IMR-90 (cell line): Measurements from ENCODE around the gene LIMS2. TPM values are rescaled to one million over a fixed set of nuclear protein-coding genes. Genes with fewer than 3 reads are reported as not detected.

Source experiments
- ATAC-seq: fragments of 200-7000 bp; cut with Tn5 transposase; 2 replicates; pipeline ENCODE4 v1.9.1; 2020; ENCODE audit warnings: low read depth, mild to moderate bottlenecking, moderate library complexity
- BruUV-seq: library from RNA; stranded (reverse); fragments of 400-500 nt; replicated peaks from 2 replicates; lab custom pipeline; 2021; lab: Mats Ljungman, UMichigan
- CTCF ChIA-PET: fragments of 300-600 bp; formaldehyde crosslinking; extraction: SDS; loops from one replicate; lab custom pipeline; 2021; ENCODE audit warnings: antibody characterized with exemption; lab: Yijun Ruan, JAX
- POLR2A ChIA-PET: fragments of 300-600 bp; sonication (Branson Sonifier 250); formaldehyde crosslinking; loops from one replicate; lab custom pipeline; 2022; ENCODE audit warnings: antibody characterized with exemption; ENCODE audit not compliant: unreplicated experiment; lab: Charles Lee
- DNase-seq: peaks from one replicate; pipeline ENCODE4 v3.0.0; 2013
- H2AFZ ChIP-seq: replicated peaks from 2 replicates; pipeline ENCODE3; 2013; ENCODE audit warnings: low read length, mild to moderate bottlenecking; ENCODE audit not compliant: poor library complexity
- H2AK5ac ChIP-seq: 2 replicates; pipeline ENCODE4 v1.6.1; 2013; ENCODE audit warnings: low read depth, low read length, inconsistent platforms
- H2AK9ac ChIP-seq: replicated peaks from 2 replicates; pipeline ENCODE3; 2013; ENCODE audit warnings: mild to moderate bottlenecking, low read depth, low read length, moderate library complexity; ENCODE audit not compliant: poor library complexity
- H2BK120ac ChIP-seq: 2 replicates; pipeline ENCODE4 v1.6.1; 2013; ENCODE audit warnings: low read depth, low read length, inconsistent platforms
- H2BK15ac ChIP-seq: 3 replicates; pipeline ENCODE4 v1.6.1; 2013; ENCODE audit warnings: low read depth, low read length, inconsistent platforms
- H2BK20ac ChIP-seq: 2 replicates; pipeline ENCODE4 v1.6.1; 2013; ENCODE audit warnings: low read depth, mild to moderate bottlenecking, inconsistent platforms, low read length, moderate library complexity
- H2BK5ac ChIP-seq: 2 replicates; pipeline ENCODE4 v1.6.1; 2013; ENCODE audit warnings: mild to moderate bottlenecking, low read depth, low read length, inconsistent platforms; ENCODE audit not compliant: poor library complexity, severe bottlenecking
- H3K14ac ChIP-seq: replicated peaks from 2 replicates; pipeline ENCODE4 v1.6.1; 2013; ENCODE audit warnings: low read depth, low read length, inconsistent platforms
- H3K18ac ChIP-seq: 2 replicates; pipeline ENCODE4 v1.6.1; 2013; ENCODE audit warnings: low read depth, low read length, control low read depth
- H3K23ac ChIP-seq: 2 replicates; pipeline ENCODE4 v1.6.1; 2013; ENCODE audit warnings: low read depth, low read length, inconsistent platforms
- H3K27ac ChIP-seq: 2 replicates; pipeline ENCODE4 v1.5.1; 2013; ENCODE audit warnings: mild to moderate bottlenecking, control low read depth, low read length; ENCODE audit not compliant: insufficient read depth
- H3K27me3 ChIP-seq: 2 replicates; pipeline ENCODE4 v1.6.1; 2013; ENCODE audit warnings: low read length; ENCODE audit not compliant: control insufficient read depth, insufficient read depth
- H3K36me3 ChIP-seq: 2 replicates; pipeline ENCODE4 v1.6.1; 2013; ENCODE audit warnings: low read length, mixed read lengths; ENCODE audit not compliant: control insufficient read depth, insufficient read depth
- H3K4ac ChIP-seq: 2 replicates; pipeline ENCODE4 v1.6.1; 2013; ENCODE audit warnings: low read depth, low read length, inconsistent platforms
- H3K4me1 ChIP-seq: 2 replicates; pipeline ENCODE4 v1.6.1; 2013; ENCODE audit warnings: low read length, mixed read lengths; ENCODE audit not compliant: control insufficient read depth, insufficient read depth
- H3K4me2 ChIP-seq: 2 replicates; pipeline ENCODE4 v1.6.1; 2013; ENCODE audit warnings: low read depth, mild to moderate bottlenecking, control low read depth, low read length, moderate library complexity
- H3K4me3 ChIP-seq: 2 replicates; pipeline ENCODE4 v1.5.1; 2013; ENCODE audit warnings: low read depth, mild to moderate bottlenecking, control low read depth, low read length, moderate library complexity; ENCODE audit not compliant: insufficient read depth
- H3K56ac ChIP-seq: 2 replicates; pipeline ENCODE4 v1.6.1; 2013; ENCODE audit warnings: low read length, inconsistent platforms; ENCODE audit not compliant: insufficient read depth; ENCODE audit errors: extremely low read depth
- H3K79me1 ChIP-seq, 2 experiments: 2 replicates each; pipeline ENCODE4 v1.6.1; 2013; ENCODE audit warnings: low read length in 2 of 2, inconsistent platforms in 1 of 2, low read depth in 1 of 2
- H3K9ac ChIP-seq: 2 replicates; pipeline ENCODE4 v1.6.1; 2013; ENCODE audit warnings: low read depth, low read length, control low read depth
- H3K9me1 ChIP-seq: 2 replicates; pipeline ENCODE4 v1.6.1; 2013; ENCODE audit warnings: low read length, inconsistent platforms; ENCODE audit not compliant: insufficient read depth
- H3K9me3 ChIP-seq: 2 replicates; pipeline ENCODE4 v1.6.1; 2013; ENCODE audit warnings: low read length; ENCODE audit not compliant: control insufficient read depth, insufficient read depth
- H4K20me1 ChIP-seq: 2 replicates; pipeline ENCODE4 v1.6.1; 2013; ENCODE audit warnings: low read length, inconsistent platforms; ENCODE audit not compliant: insufficient read depth
- H4K5ac ChIP-seq: 2 replicates; pipeline ENCODE4 v1.6.1; 2013; ENCODE audit warnings: mild to moderate bottlenecking, low read depth, low read length, control low read depth
- H4K8ac ChIP-seq, 2 experiments: 2 replicates each; pipeline ENCODE4 v1.6.1; 2013; ENCODE audit warnings: low read depth in 2 of 2, low read length in 2 of 2, control low read depth in 1 of 2, inconsistent platforms in 1 of 2
- H4K91ac ChIP-seq: 2 replicates; pipeline ENCODE4 v1.6.1; 2013; ENCODE audit warnings: low read depth, low read length, inconsistent platforms; ENCODE audit not compliant: insufficient read depth
- BHLHE40 ChIP-seq: fragments of 150-350 bp; IDR thresholded peaks from 2 replicates; pipeline ENCODE4 v1.6.1; 2016; ENCODE audit warnings: mild to moderate bottlenecking, low read depth, low read length
- CEBPB ChIP-seq: IDR thresholded peaks from 2 replicates; pipeline ENCODE4 v1.6.1; 2012; ENCODE audit warnings: low read depth, low read length, improper control_type of control experiment
- CHD1 ChIP-seq: IDR thresholded peaks from 2 replicates; pipeline ENCODE4 v1.6.1; 2012; ENCODE audit warnings: low read depth, low read length, improper control_type of control experiment
- CTCF ChIP-seq: conservative IDR thresholded peaks from 2 replicates; pipeline ENCODE4 v1.5.1; 2012; ENCODE audit warnings: mild to moderate bottlenecking, low read depth, low read length, improper control_type of control experiment
- ELK1 ChIP-seq: fragments of 150-350 bp; IDR thresholded peaks from 2 replicates; pipeline ENCODE4 v1.6.1; 2016; ENCODE audit warnings: low read depth, mild to moderate bottlenecking, low read length, moderate library complexity, borderline replicate concordance
- FOS ChIP-seq: fragments of 150-350 bp; IDR thresholded peaks from 2 replicates; pipeline ENCODE4 v1.6.1; 2016; ENCODE audit warnings: low read depth, low read length
- MAFK ChIP-seq: IDR thresholded peaks from 2 replicates; pipeline ENCODE4 v1.6.1; 2012; ENCODE audit warnings: low read depth, low read length, improper control_type of control experiment
- MAZ ChIP-seq: IDR thresholded peaks from 2 replicates; pipeline ENCODE4 v1.6.1; 2012; ENCODE audit warnings: low read depth, mild to moderate bottlenecking, low read length, improper control_type of control experiment, moderate library complexity, borderline replicate concordance
- MXI1 ChIP-seq: IDR thresholded peaks from 2 replicates; pipeline ENCODE4 v1.6.1; 2012; ENCODE audit warnings: low read depth, mild to moderate bottlenecking, low read length, moderate library complexity, borderline replicate concordance
- NFE2L2 ChIP-seq: fragments of 150-350 bp; IDR thresholded peaks from 2 replicates; pipeline ENCODE4 v1.6.1; 2016; ENCODE audit warnings: low read depth, mild to moderate bottlenecking, low read length
- POLR2A ChIP-seq: IDR thresholded peaks from 2 replicates; pipeline ENCODE4 v1.6.1; 2012; ENCODE audit warnings: mild to moderate bottlenecking, low read depth, low read length
- RAD21 ChIP-seq: IDR thresholded peaks from 2 replicates; pipeline ENCODE4 v1.6.1; 2012; ENCODE audit warnings: low read length, improper control_type of control experiment
- RCOR1 ChIP-seq: IDR thresholded peaks from 2 replicates; pipeline ENCODE4 v1.6.1; 2012; ENCODE audit warnings: mild to moderate bottlenecking, low read length, improper control_type of control experiment; ENCODE audit not compliant: insufficient replicate concordance
- RFX5 ChIP-seq: IDR thresholded peaks from 2 replicates; pipeline ENCODE4 v1.8.0; 2012; ENCODE audit warnings: low read depth, mild to moderate bottlenecking, low read length, moderate library complexity
- SMC3 ChIP-seq: fragments of 150-350 bp; IDR thresholded peaks from 2 replicates; pipeline ENCODE4 v1.6.1; 2016; ENCODE audit warnings: low read depth, mild to moderate bottlenecking, antibody characterized with exemption, low read length, moderate library complexity
- USF2 ChIP-seq: fragments of 150-350 bp; IDR thresholded peaks from 2 replicates; pipeline ENCODE4 v1.6.1; 2017; ENCODE audit warnings: mild to moderate bottlenecking, antibody characterized with exemption, low read length, low read depth
- dilution Hi-C: fragments of 300-500 bp; cut with HindIII; formaldehyde crosslinking; loops from one replicate; pipeline ENCODE4 v1.14.3; 2018; ENCODE audit warnings: low sequenced_read_pairs; ENCODE audit not compliant: unreplicated experiment
- in situ Hi-C: fragments of 300-500 bp; cut with MboI; formaldehyde crosslinking; loops from 3 replicates; pipeline ENCODE4 v1.14.3; 2019; ENCODE audit warnings: low sequenced_read_pairs, inconsistent platforms, mixed read lengths
- intact Hi-C: fragments of 100-400 bp; cut with micrococcal nuclease; formaldehyde crosslinking; loops from 2 replicates; pipeline ENCODE4 v1.10.0; 2022
- polyA plus RNA-seq, 3 experiments: library from polyadenylated mRNA; depleted of rRNA; stranded (reverse); fragments of >200 nt; gene quantifications; 2 replicates each; pipeline ENCODE4 v1.2.3, GENCODE V29; 2012; ENCODE audit warnings: low replicate concordance in 1 of 3
- total RNA-seq: library from RNA; depleted of rRNA; stranded (reverse); fragments of >200 nt; gene quantifications from 2 replicates; pipeline ENCODE4 v1.2.3, GENCODE V29; 2012

LIMS2 gene
- total and polyA plus RNA-seq, 2 of the 4 experiments (the other 2 are of a cell fraction): 1.3 to 18.8 TPM

- no peak overlapping the region for H2AK9ac ChIP-seq
- H4K5ac ChIP-seq: no peak overlapping the region
- H2BK15ac ChIP-seq: no peak overlapping the region
- peaks cover 4% of the 10 kb centered on the region for H3K4me1 ChIP-seq
- H3K4me2 ChIP-seq: no peak overlapping the region
- TF ChIP-seq RAD21: no peak
- no peak for TF ChIP-seq CEBPB
- TF ChIP-seq MAFK: no peak
- TF ChIP-seq POLR2A: no peak
- TF ChIP-seq ELK1: no peak
- no peak for TF ChIP-seq SMC3
- no peak for TF ChIP-seq NFE2L2
- TF ChIP-seq CTCF: no peak
- no peak for TF ChIP-seq MAZ
- no peak for TF ChIP-seq CHD1
- no peak for TF ChIP-seq USF2
- TF ChIP-seq BHLHE40: no peak
- TF ChIP-seq MXI1: no peak
- no peak for TF ChIP-seq FOS
- TF ChIP-seq RFX5: no peak
- no peak for TF ChIP-seq RCOR1
- no peak overlapping the region for H3K23ac ChIP-seq
- H3K79me1 ChIP-seq: no peaks in the 10 kb centered on the region
- no peaks in the 10 kb centered on the region for H3K36me3 ChIP-seq
- no peak for DNase-seq
- CTCF ChIA-PET: no interaction called here
- H3K9me1 ChIP-seq: peaks cover 5% of the 10 kb centered on the region; the same call in 1 of the 2 replicates
- no peak overlapping the region for H2BK120ac ChIP-seq
- no peak overlapping the region for H3K9ac ChIP-seq
- H3K4me3 ChIP-seq: no peak overlapping the region
- no peak overlapping the region for H2BK20ac ChIP-seq
- H3K14ac ChIP-seq: no peak overlapping the region
- BruUV-seq: no TSS peak
- dilution Hi-C loops (no loop called here), intact Hi-C loops (no loop called here), in situ Hi-C loops (no loop called here)
- H3K27me3 ChIP-seq: peaks cover 9% of the 10 kb centered on the region
- no peak overlapping the region for H2BK5ac ChIP-seq
- no peak overlapping the region for H3K56ac ChIP-seq
- no peak overlapping the region for H3K27ac ChIP-seq
- no peak overlapping the region for H4K91ac ChIP-seq
- H4K20me1 ChIP-seq: no peaks in the 10 kb centered on the region
- ATAC-seq: peak; percentile 39
- H2AFZ ChIP-seq: no peak overlapping the region
- no peak overlapping the region for H2AK5ac ChIP-seq
- H3K9me3 ChIP-seq: no peaks in the 10 kb centered on the region
- POLR2A ChIA-PET: interaction anchor here (1.1 kb wide), 1 partner anchor 10 kb away, joined by 3 read pairs; no protein-coding TSS in a partner anchor
- no peak overlapping the region for H3K4ac ChIP-seq
- no peak overlapping the region for H3K18ac ChIP-seq
- no peak overlapping the region for H4K8ac ChIP-seq
Observed at GRCh38 chr2:127683056-127683455, 7.7 kb upstream of the LIMS2 start.
